CD4-positive, alpha-beta T cell treated with Interleukin-21 for 1 hour (primary cell): ENCODE data around the gene AGRP.
"Not testable (repeated sequence)": the region's sequence is repeated elsewhere in the genome, so short reads cannot be mapped to it uniquely, and the experiment has no call there.

Experiments used
- DNase-seq: peaks from one replicate; pipeline ENCODE4 v3.0.0-alpha.2; 2020

Gene AGRP

GRCh38 chr16:67504031-67505021, 21.0 kb upstream of the AGRP start:
- DNase-seq: peak; percentile 77

GRCh38 chr16:67499106-67499505, 15.8 kb upstream of the AGRP start:
- DNase-seq: no peak

GRCh38 chr16:67490335-67491096, 7.2 kb upstream of the AGRP start:
- no peak for DNase-seq

GRCh38 chr16:67489401-67490083, 6.2 kb upstream of the AGRP start:
- DNase-seq: no peak

- not testable (repeated sequence) for DNase-seq
These were observed 4.2 kb upstream of the AGRP start for GRCh38 chr16:67487561-67487960.

GRCh38 chr16:67486805-67487204, 3.5 kb upstream of the AGRP start:
- DNase-seq: no peak

- no peak for DNase-seq
These were observed 581 bp upstream of the AGRP start for GRCh38 chr16:67483731-67484525.

GRCh38 chr16:67482233-67482924, 968 bp downstream of the AGRP start:
- DNase-seq: no peak

GRCh38 chr16:67481561-67482232, 1.6 kb downstream of the AGRP start:
- DNase-seq: peak; percentile 56

GRCh38 chr16:67480833-67481560, 2.4 kb downstream of the AGRP start, which contains the start of gene ATP6V0D1:
TSS of gene ATP6V0D1 (minus strand) at chr16:67481157. CDS start at chr16:67481086, 71 bp downstream.
- peak; percentile 99 for DNase-seq

- DNase-seq: no peak
These were observed 5.3 kb downstream of the AGRP start for GRCh38 chr16:67477960-67478554.

GRCh38 chr16:67474551-67475455, 8.5 kb downstream of the AGRP start:
- no peak for DNase-seq

GRCh38 chr16:67471758-67472384, 11.5 kb downstream of the AGRP start:
- DNase-seq: no peak

GRCh38 chr16:67470359-67470758, 13.0 kb downstream of the AGRP start:
- DNase-seq: no peak

GRCh38 chr16:67468731-67469130, 14.6 kb downstream of the AGRP start:
- no peak for DNase-seq

GRCh38 chr16:67466581-67466980, 16.8 kb downstream of the AGRP start:
- no peak for DNase-seq

GRCh38 chr16:67464565-67464964, 18.8 kb downstream of the AGRP start:
- no peak for DNase-seq

- DNase-seq: no peak
These were observed 19.7 kb downstream of the AGRP start for GRCh38 chr16:67463691-67464090.
